Measurements from ENCODE around the gene SPOUT1. TPM values are rescaled to one million over a fixed set of nuclear protein-coding genes. Genes with fewer than 3 reads are reported as not detected.

The SPOUT1 gene
- polyA plus RNA-seq, 1 donor from 2014 or later = 34.7 TPM

DNA sequence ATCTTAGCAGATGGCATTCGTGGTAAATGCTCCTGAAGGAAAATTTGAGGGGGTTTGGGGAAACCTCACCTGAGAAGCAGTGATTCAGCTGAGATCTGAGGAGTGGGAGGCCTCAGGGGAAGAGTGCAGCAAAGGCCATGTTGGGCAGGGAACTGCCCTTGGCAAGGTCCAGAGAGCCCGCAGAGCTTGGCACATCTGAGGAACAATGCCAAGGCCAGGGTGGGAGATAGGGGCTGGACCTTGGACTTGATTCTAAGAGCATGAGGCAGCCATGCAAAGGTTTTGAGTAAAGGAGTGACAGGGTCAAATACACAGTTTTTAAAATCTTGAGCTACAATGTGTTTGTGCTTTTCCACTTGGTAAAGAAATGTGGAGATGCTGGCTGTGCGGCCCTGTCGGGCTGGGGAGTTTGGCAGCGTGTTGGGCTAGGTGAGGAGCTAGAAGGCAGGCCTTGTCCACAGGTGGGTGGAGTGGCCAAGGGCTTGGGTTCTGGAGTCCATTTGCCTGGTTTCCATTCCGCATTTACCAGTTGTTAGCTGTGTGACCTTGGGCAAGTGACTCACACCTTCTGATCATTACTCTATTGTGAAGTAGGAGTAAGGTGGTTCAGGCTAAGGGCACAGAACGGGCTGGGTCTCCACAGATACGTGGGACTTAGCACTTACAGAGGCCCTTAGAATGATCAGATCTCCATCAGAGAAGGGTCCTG lies 36.5 kb downstream of the SPOUT1 start:
- Histone ChIP-seq H4K20me1 (ENCODE audit: insufficient read depth) (no peaks in the 10 kb centered on the region), H3K4me2 (ENCODE audit: low read length) (no peak overlapping the region), H3K79me2 (replicated peaks; ENCODE audit: insufficient read depth, low read length) (peaks cover 3% of the 10 kb centered on the region), H3K9me3 (ENCODE audit: low read length) (no peaks in the 10 kb centered on the region), H3F3A (ENCODE audit: insufficient read depth, low read length, poor library complexity, severe bottlenecking) (no peaks in the 10 kb centered on the region), H3K27ac (ENCODE audit: low read length) (no peak overlapping the region), H3K4me3 (ENCODE audit: low read length) (no peak overlapping the region), H2AFZ (ENCODE audit: low read depth, low read length) (no peak overlapping the region), H3K9ac (ENCODE audit: low read length) (no peak overlapping the region), H3K27me3 (ENCODE audit: insufficient read depth, low read depth, low read length) (no peaks in the 10 kb centered on the region), H3K9me2 (ENCODE audit: insufficient read depth, low read length) (no peaks in the 10 kb centered on the region), H3K36me3 (ENCODE audit: insufficient read depth, low read length) (no peaks in the 10 kb centered on the region)
- no peak for TF ChIP-seq EP300 (conservative IDR thresholded peaks at IDR 0.05; ENCODE audit: poor library complexity, severe bottlenecking)
- no peak for TF ChIP-seq TAF1 (IDR thresholded peaks at IDR 0.05; ENCODE audit: low read depth)
- no peak for TF ChIP-seq SMC3 (conservative IDR thresholded peaks at IDR 0.05; ENCODE audit: poor library complexity)
- no peak for TF ChIP-seq RAD21 (conservative IDR thresholded peaks at IDR 0.05)
- no peak for TF ChIP-seq POLR2AphosphoS5 (IDR thresholded peaks at IDR 0.05)
- no peak for TF ChIP-seq MXI1 (conservative IDR thresholded peaks at IDR 0.05; ENCODE audit: poor library complexity, severe bottlenecking)
- TF ChIP-seq CTCF (IDR thresholded peaks at IDR 0.05; ENCODE audit: poor library complexity, severe bottlenecking) = no peak
- TF ChIP-seq EZH2 (IDR thresholded peaks at IDR 0.05; ENCODE audit: borderline replicate concordance, insufficient read depth, low read length, poor library complexity, severe bottlenecking) = no peak
- TF ChIP-seq, protein P1, sequence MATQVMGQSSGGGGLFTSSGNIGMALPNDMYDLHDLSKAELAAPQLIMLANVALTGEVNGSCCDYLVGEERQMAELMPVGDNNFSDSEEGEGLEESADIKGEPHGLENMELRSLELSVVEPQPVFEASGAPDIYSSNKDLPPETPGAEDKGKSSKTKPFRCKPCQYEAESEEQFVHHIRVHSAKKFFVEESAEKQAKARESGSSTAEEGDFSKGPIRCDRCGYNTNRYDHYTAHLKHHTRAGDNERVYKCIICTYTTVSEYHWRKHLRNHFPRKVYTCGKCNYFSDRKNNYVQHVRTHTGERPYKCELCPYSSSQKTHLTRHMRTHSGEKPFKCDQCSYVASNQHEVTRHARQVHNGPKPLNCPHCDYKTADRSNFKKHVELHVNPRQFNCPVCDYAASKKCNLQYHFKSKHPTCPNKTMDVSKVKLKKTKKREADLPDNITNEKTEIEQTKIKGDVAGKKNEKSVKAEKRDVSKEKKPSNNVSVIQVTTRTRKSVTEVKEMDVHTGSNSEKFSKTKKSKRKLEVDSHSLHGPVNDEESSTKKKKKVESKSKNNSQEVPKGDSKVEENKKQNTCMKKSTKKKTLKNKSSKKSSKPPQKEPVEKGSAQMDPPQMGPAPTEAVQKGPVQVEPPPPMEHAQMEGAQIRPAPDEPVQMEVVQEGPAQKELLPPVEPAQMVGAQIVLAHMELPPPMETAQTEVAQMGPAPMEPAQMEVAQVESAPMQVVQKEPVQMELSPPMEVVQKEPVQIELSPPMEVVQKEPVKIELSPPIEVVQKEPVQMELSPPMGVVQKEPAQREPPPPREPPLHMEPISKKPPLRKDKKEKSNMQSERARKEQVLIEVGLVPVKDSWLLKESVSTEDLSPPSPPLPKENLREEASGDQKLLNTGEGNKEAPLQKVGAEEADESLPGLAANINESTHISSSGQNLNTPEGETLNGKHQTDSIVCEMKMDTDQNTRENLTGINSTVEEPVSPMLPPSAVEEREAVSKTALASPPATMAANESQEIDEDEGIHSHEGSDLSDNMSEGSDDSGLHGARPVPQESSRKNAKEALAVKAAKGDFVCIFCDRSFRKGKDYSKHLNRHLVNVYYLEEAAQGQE (IDR thresholded peaks at IDR 0.05; ENCODE audit: borderline replicate concordance) = no peak

DNA sequence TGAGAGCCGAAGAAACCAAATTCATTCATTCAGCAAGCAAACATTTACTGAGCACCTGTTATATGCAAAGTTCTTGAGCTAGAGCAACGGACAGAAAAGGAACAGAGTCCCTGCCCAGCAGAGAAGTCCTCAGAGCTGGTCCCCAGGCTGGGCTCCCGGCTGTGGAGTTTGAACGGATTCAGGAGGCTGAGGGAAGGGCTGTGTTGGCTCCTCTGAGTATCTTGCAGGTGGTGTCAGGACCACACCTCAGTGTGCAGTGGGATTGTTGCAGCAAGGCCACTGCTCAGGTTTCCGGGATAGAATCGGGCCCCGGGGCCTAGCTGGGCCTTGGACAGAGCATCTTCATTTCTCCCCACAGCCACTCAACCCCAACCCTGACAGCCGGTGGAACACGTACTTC lies 37.5 kb downstream of the SPOUT1 start:
- TF ChIP-seq POLR2AphosphoS5 (IDR thresholded peaks at IDR 0.05) (no peak), CTCF (IDR thresholded peaks at IDR 0.05; ENCODE audit: poor library complexity, severe bottlenecking) (no peak), RAD21 (conservative IDR thresholded peaks at IDR 0.05) (no peak), SMC3 (conservative IDR thresholded peaks at IDR 0.05; ENCODE audit: poor library complexity) (no peak), MXI1 (conservative IDR thresholded peaks at IDR 0.05; ENCODE audit: poor library complexity, severe bottlenecking) (no peak), EZH2 (IDR thresholded peaks at IDR 0.05; ENCODE audit: borderline replicate concordance, insufficient read depth, low read length, poor library complexity, severe bottlenecking) (no peak), TAF1 (IDR thresholded peaks at IDR 0.05; ENCODE audit: low read depth) (no peak), EP300 (conservative IDR thresholded peaks at IDR 0.05; ENCODE audit: poor library complexity, severe bottlenecking) (no peak)
- TF ChIP-seq, protein P1 (IDR thresholded peaks at IDR 0.05; ENCODE audit: borderline replicate concordance) = no peak
- H3K27me3 ChIP-seq (ENCODE audit: insufficient read depth, low read depth, low read length) = no peaks in the 10 kb centered on the region
- no peaks in the 10 kb centered on the region for H3K36me3 ChIP-seq (ENCODE audit: insufficient read depth, low read length)
- no peak overlapping the region for H2AFZ ChIP-seq (ENCODE audit: low read depth, low read length)
- peaks cover 13% of the 10 kb centered on the region for H3K79me2 ChIP-seq (replicated peaks; ENCODE audit: insufficient read depth, low read length)
- H3K9ac ChIP-seq (ENCODE audit: low read length) = no peak overlapping the region
- no peaks in the 10 kb centered on the region for H4K20me1 ChIP-seq (ENCODE audit: insufficient read depth)
- no peaks in the 10 kb centered on the region for H3F3A ChIP-seq (ENCODE audit: insufficient read depth, low read length, poor library complexity, severe bottlenecking)
- no peak overlapping the region for H3K4me2 ChIP-seq (ENCODE audit: low read length)
- no peaks in the 10 kb centered on the region for H3K9me2 ChIP-seq (ENCODE audit: insufficient read depth, low read length)
- H3K9me3 ChIP-seq (ENCODE audit: low read length) = no peaks in the 10 kb centered on the region
- H3K27ac ChIP-seq (ENCODE audit: low read length) = no peak overlapping the region
- no peak overlapping the region for H3K4me3 ChIP-seq (ENCODE audit: low read length)
